HepG2 (cell line): Measurements from ENCODE around the gene RHBG. TPM values are rescaled to one million over a fixed set of nuclear protein-coding genes. Genes with fewer than 3 reads are reported as not detected.

ENCODE experiments used
- ATAC-seq: fragments of 200-7000 bp; cut with Tn5 transposase; 3 replicates; pipeline ENCODE4 v1.9.1; 2020; ENCODE audit warnings: mild to moderate bottlenecking, moderate library complexity
- BruUV-seq: library from RNA; stranded (reverse); fragments of 400-500 nt; replicated peaks from 2 replicates; lab custom pipeline; 2021; lab: Mats Ljungman, UMichigan
- CTCF ChIA-PET: fragments of 300-600 bp; formaldehyde crosslinking; extraction: SDS; loops from one replicate; lab custom pipeline; 2021; ENCODE audit warnings: low total read pairs, inconsistent platforms, low intra/inter-chr PET ratio; lab: Yijun Ruan, JAX
- POLR2A ChIA-PET: fragments of 350-600 bp; sonication (Branson Sonifier 250); formaldehyde crosslinking; loops from one replicate; lab custom pipeline; 2020; ENCODE audit warnings: antibody characterized with exemption, inconsistent platforms; lab: Yijun Ruan, JAX
- DNase-seq: peaks from one replicate; pipeline ENCODE4 v3.0.0-alpha.2; 2015; ENCODE audit warnings: low spot score
- FAIRE-seq: peaks from 3 replicates; lab custom pipeline; 2011; peaks lifted over from hg19 to GRCh38; lab: Jason Lieb, UNC
- H2AFZ ChIP-seq: one replicate; pipeline ENCODE4 v1.6.1; 2011; ENCODE audit warnings: low read length, inconsistent platforms
- H3K27ac ChIP-seq: fragments of 300-600 bp; 3 replicates; pipeline ENCODE4 v1.8.0; 2011; ENCODE audit warnings: mixed run types, mild to moderate bottlenecking, mixed read lengths, low read length, inconsistent platforms; ENCODE audit not compliant: insufficient read depth; ENCODE audit errors: extremely low read length
- H3K27me3 ChIP-seq, 2 experiments: fragments of 200-600 bp in 1 of 2; 2 replicates in 1 of 2; 3 replicates in 1 of 2; pipeline versions ENCODE4 v1.6.0 to v1.8.0; 2011; ENCODE audit warnings: low read length in 2 of 2, mild to moderate bottlenecking in 2 of 2, moderate library complexity in 2 of 2, inconsistent platforms in 1 of 2; ENCODE audit not compliant: insufficient read depth in 2 of 2, control insufficient read depth in 1 of 2
- H3K36me3 ChIP-seq, 2 experiments: fragments of 200-600 bp in 1 of 2; replicated peaks in 1 of 2; 2 replicates in 1 of 2; 3 replicates in 1 of 2; pipeline versions ENCODE4 v1.5.1 to v1.8.0; 2011; ENCODE audit warnings: low read length in 2 of 2, inconsistent platforms in 1 of 2; ENCODE audit not compliant: insufficient read depth in 2 of 2, control insufficient read depth in 1 of 2
- H3K4me1 ChIP-seq: 2 replicates; pipeline ENCODE4 v1.5.1; 2012; ENCODE audit warnings: low read length, inconsistent platforms; ENCODE audit not compliant: insufficient read depth
- H3K4me2 ChIP-seq: 2 replicates; pipeline ENCODE4 v1.6.0; 2011; ENCODE audit warnings: low read depth, low read length, inconsistent platforms
- H3K4me3 ChIP-seq, 3 experiments: fragments of 200-600 bp in 1 of 3; sonication (generic), shearing (Covaris generic) in 1 of 3; replicated peaks in 1 of 3; 2 replicates each; pipeline ENCODE4 v1.5.1; 2011 to 2016; ENCODE audit warnings: low read length in 3 of 3, inconsistent platforms in 2 of 3, low read depth in 2 of 3, mild to moderate bottlenecking in 2 of 3, control low read depth in 1 of 3, mixed read lengths in 1 of 3; ENCODE audit not compliant: insufficient read depth in 1 of 3
- H3K79me2 ChIP-seq: one replicate; pipeline ENCODE4 v1.6.1; 2011; ENCODE audit warnings: low read length, inconsistent platforms; ENCODE audit not compliant: insufficient read depth
- H3K9ac ChIP-seq: 2 replicates; pipeline ENCODE4 v1.6.0; 2011; ENCODE audit warnings: mild to moderate bottlenecking, low read depth, low read length, inconsistent platforms; ENCODE audit not compliant: insufficient read depth
- H3K9me3 ChIP-seq: 2 replicates; pipeline ENCODE4 v1.5.1; 2012; ENCODE audit warnings: mild to moderate bottlenecking, low read length
- H4K20me1 ChIP-seq: 2 replicates; pipeline ENCODE4 v1.6.0; 2011; ENCODE audit warnings: inconsistent platforms, mild to moderate bottlenecking, low read length, moderate library complexity; ENCODE audit not compliant: insufficient read depth
- DDIT3 ChIP-seq: sonication (generic); formaldehyde crosslinking; IDR thresholded peaks from 2 replicates; pipeline ENCODE4 v1.4.0; 2020; ENCODE audit warnings: mild to moderate bottlenecking, missing genetic modification reagents
- MTF1 ChIP-seq: sonication (generic); formaldehyde crosslinking; IDR thresholded peaks from 2 replicates; pipeline ENCODE4 v1.5.0; 2020; ENCODE audit warnings: missing genetic modification reagents
- NFE2 ChIP-seq: sonication (generic); formaldehyde crosslinking; IDR thresholded peaks from 2 replicates; pipeline ENCODE4 v1.4.0; 2020; ENCODE audit warnings: missing genetic modification reagents
- TCF7 ChIP-seq: sonication (generic); IDR thresholded peaks from 2 replicates; pipeline ENCODE4 v1.6.1; 2016; ENCODE audit warnings: antibody characterized with exemption, low read depth
- ZBTB8A ChIP-seq: sonication (generic); formaldehyde crosslinking; IDR thresholded peaks from 2 replicates; pipeline ENCODE4 v1.4.0; 2020; ENCODE audit warnings: mild to moderate bottlenecking, low read depth, missing genetic modification reagents, borderline replicate concordance
- ZNF615 ChIP-seq: sonication (generic); formaldehyde crosslinking; IDR thresholded peaks from 2 replicates; pipeline ENCODE4 v1.5.0; 2020; ENCODE audit warnings: mild to moderate bottlenecking, missing genetic modification reagents, borderline replicate concordance
- WGBS: methylation state at CpG from one replicate; pipeline ENCODE4 v1.1.6; 2017; ENCODE audit warnings: low lambda C conversion rate; 5-methylcytosine and 5-hydroxymethylcytosine counted together
- in situ Hi-C: cut with HindIII; loops from 2 replicates; pipeline ENCODE4 v1.10.0; 2017; ENCODE audit warnings: low pct_unique_long_range_greater_than_20kb; ENCODE audit not compliant: extremely low pct_ligation_motif_present
- intact Hi-C: fragments of 100-400 bp; cut with micrococcal nuclease; formaldehyde crosslinking; loops from one replicate; pipeline ENCODE4 v1.10.0; 2022; ENCODE audit not compliant: unreplicated experiment
- polyA plus RNA-seq, 8 experiments: library from polyadenylated mRNA; depleted of rRNA in 3 of 8; stranded (reverse) in 7 of 8; unstranded in 1 of 8; fragments of >200 nt; fragmentation: Illumina TruSeq in 4 of 8; extraction: Trizol in 4 of 8; gene quantifications; 2 replicates each; pipeline versions ENCODE4 v1.2.1 to v1.2.3, GENCODE V29; 2011 to 2016; ENCODE audit warnings: low read depth in 4 of 8, missing spikeins in 1 of 8, mixed read lengths in 1 of 8; ENCODE audit not compliant: insufficient read depth in 1 of 8
- total RNA-seq, 5 experiments: library from RNA; depleted of rRNA; stranded (reverse); fragments of >200 nt; fragmentation: Illumina TruSeq; extraction: Trizol; gene quantifications; 2 replicates each; pipeline ENCODE4 v1.2.3, GENCODE V29; 2016; ENCODE audit warnings: low read depth in 1 of 5
- TF ChIP-seq, protein P1 (sequence below): sonication (generic); formaldehyde crosslinking; IDR thresholded peaks from 2 replicates; pipeline ENCODE4 v1.9.0; 2021; ENCODE audit warnings: mild to moderate bottlenecking, missing genetic modification reagents

The RHBG gene
- total and polyA plus RNA-seq, 2 of the 13 experiments (the other 11 are each of a cell fraction or from before 2014, with no cell fraction given), result 61.8 to 73.5 TPM

DNA sequence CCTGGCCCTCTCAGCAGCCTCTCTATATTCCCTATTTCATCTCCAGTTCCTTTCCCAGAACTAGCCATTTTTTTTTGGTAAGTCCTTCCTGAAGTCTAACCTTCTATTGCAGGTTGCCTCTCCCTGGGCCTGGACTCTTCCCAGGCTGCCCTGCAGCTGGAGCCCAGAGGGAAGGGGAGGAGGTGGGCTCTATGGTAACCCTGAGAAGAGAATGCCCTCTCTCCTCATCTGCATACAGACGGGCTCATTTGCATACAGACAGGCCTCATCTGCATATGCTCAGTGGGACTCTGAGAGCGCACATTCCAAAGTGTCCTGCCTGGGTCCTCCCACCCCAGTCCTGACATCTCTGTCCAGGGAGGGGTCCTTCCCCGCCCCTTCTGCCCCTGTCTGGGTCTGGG, 32.7 kb downstream of the RHBG start (continued):
- TF ChIP-seq ZBTB8A (CRISPR knock-in tag) (no peak), DDIT3 (CRISPR knock-in tag) (no peak), ZNF615 (CRISPR knock-in tag) (no peak), TCF7 (no peak)
- TF ChIP-seq, protein P1, sequence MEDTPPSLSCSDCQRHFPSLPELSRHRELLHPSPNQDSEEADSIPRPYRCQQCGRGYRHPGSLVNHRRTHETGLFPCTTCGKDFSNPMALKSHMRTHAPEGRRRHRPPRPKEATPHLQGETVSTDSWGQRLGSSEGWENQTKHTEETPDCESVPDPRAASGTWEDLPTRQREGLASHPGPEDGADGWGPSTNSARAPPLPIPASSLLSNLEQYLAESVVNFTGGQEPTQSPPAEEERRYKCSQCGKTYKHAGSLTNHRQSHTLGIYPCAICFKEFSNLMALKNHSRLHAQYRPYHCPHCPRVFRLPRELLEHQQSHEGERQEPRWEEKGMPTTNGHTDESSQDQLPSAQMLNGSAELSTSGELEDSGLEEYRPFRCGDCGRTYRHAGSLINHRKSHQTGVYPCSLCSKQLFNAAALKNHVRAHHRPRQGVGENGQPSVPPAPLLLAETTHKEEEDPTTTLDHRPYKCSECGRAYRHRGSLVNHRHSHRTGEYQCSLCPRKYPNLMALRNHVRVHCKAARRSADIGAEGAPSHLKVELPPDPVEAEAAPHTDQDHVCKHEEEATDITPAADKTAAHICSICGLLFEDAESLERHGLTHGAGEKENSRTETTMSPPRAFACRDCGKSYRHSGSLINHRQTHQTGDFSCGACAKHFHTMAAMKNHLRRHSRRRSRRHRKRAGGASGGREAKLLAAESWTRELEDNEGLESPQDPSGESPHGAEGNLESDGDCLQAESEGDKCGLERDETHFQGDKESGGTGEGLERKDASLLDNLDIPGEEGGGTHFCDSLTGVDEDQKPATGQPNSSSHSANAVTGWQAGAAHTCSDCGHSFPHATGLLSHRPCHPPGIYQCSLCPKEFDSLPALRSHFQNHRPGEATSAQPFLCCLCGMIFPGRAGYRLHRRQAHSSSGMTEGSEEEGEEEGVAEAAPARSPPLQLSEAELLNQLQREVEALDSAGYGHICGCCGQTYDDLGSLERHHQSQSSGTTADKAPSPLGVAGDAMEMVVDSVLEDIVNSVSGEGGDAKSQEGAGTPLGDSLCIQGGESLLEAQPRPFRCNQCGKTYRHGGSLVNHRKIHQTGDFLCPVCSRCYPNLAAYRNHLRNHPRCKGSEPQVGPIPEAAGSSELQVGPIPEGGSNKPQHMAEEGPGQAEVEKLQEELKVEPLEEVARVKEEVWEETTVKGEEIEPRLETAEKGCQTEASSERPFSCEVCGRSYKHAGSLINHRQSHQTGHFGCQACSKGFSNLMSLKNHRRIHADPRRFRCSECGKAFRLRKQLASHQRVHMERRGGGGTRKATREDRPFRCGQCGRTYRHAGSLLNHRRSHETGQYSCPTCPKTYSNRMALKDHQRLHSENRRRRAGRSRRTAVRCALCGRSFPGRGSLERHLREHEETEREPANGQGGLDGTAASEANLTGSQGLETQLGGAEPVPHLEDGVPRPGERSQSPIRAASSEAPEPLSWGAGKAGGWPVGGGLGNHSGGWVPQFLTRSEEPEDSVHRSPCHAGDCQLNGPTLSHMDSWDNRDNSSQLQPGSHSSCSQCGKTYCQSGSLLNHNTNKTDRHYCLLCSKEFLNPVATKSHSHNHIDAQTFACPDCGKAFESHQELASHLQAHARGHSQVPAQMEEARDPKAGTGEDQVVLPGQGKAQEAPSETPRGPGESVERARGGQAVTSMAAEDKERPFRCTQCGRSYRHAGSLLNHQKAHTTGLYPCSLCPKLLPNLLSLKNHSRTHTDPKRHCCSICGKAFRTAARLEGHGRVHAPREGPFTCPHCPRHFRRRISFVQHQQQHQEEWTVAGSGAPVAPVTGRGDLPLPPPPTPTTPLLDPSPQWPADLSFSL, result no peak

DNA sequence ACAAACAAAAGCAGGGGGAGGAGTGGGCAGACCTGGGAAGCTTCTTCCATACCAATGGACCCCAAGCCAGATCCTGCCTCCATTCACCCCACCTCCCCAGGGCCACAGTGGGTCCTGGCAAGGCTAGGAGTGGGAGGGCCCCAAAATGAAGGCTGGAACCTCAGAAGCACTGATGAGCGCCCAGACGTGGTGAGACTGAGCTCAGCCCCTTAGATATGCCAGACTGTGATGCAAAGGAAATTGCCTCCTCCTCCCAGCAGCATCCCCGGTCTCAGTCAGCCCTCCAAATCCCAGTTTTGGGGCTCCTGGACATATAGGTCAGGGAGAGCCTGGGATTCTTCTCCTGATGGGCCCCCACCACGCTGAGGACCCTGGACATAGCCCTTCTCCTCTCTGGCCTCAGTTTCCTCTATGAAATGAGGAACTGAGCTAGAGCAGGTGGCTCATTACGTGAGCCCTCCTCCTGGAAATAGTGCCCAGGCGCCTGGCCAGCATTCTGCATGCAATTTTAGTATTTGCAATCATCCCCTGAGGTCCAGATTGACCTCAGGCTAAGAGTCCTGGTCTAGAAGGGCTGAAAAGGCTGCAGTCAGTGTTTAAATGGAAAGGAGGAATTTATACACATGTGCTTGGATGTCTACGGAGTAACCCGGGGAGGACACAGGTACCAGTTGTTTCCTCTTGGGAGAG, 33.5 kb downstream of the RHBG start:
- intact Hi-C loops (no loop called here), in situ Hi-C loops (no loop called here)
- H3K4me2 ChIP-seq, result no peak overlapping the region
- H3K4me1 ChIP-seq, result no peaks in the 10 kb centered on the region
- no TSS peak for BruUV-seq
- FAIRE-seq, result no peak
- no peak overlapping the region for H3K4me3 ChIP-seq
- H3K27me3 ChIP-seq, result peaks cover 18 to 56% of the 10 kb centered on the region in 2 experiments; a peak in 4 of 5 replicates
- H2AFZ ChIP-seq, result no peak overlapping the region
- H3K9ac ChIP-seq, result no peak overlapping the region
- ChIA-PET POLR2A (no interaction called here), CTCF (no interaction called here)
- H3K9me3 ChIP-seq, result no peaks in the 10 kb centered on the region
- ATAC-seq, result no peak
- no peak overlapping the region for H3K27ac ChIP-seq
- no peaks in the 10 kb centered on the region for H4K20me1 ChIP-seq
- H3K79me2 ChIP-seq, result no peaks in the 10 kb centered on the region
- TF ChIP-seq NFE2 (CRISPR knock-in tag) (no peak), MTF1 (CRISPR knock-in tag) (no peak)
- 0% methylated on average over 4 of the region's 8 CpGs for WGBS
- no peak for DNase-seq
- H3K36me3 ChIP-seq, result no peaks in the 10 kb centered on the region
